HG03432 (cell line): ENCODE measurements around the gene MGAT4B.
"Not testable (repeated sequence)": the region's sequence is repeated elsewhere in the genome, so short reads cannot be mapped to it uniquely, and the experiment has no call there.

Experiments used
- ATAC-seq: cut with Tn5 transposase; IDR thresholded peaks from one replicate; pipeline ENCODE4 v1.9.1; 2021; ENCODE audit warnings: mild to moderate bottlenecking, moderate library complexity; ENCODE audit not compliant: unreplicated experiment

The MGAT4B gene

DNA sequence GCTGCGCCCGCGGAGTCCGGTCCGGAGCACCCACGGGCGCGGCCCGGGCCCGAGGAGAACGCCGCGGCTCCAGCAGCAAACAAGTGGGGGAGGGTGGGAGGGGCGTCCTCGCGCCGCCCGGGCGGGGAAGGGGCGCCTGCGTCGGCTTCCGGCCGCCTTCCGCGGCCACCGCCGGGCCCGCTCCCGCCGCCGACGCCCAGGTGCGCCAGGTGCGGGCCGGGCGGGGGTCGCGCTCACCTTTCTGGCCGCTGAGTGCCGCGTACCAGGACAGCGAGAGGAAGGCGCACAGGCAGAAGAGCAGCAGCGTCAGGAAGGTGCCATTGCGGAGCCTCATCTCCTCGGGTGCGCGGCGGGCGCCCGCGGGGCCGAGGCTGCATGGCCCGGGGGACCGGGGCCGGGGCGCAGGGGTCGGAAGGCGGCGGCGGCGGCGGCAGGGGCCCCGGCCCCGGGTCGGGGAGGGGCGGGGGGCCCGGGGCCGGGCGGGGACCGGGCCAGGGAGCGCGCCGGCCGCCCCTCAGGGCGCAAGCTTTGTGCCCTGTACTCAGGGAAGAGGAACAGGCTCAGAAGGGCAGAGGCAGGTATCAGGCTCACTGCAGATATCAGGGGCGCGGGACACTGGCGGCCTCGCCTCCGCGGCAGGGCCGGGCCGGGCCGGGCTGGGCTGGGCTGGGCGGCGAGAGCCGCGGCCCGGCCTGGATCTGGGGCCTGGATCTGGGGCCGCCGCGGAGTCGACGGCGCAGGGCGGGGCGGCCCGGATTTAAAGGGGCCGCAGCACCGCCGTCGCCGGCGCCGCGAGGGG lies at the start of gene MGAT4B:
Gene MGAT4B (minus strand): TSS at position 617 of the 799 bp plus-strand sequence. CDS start 283 bp downstream, at position 334.
- peak; percentile 72 for ATAC-seq

DNA sequence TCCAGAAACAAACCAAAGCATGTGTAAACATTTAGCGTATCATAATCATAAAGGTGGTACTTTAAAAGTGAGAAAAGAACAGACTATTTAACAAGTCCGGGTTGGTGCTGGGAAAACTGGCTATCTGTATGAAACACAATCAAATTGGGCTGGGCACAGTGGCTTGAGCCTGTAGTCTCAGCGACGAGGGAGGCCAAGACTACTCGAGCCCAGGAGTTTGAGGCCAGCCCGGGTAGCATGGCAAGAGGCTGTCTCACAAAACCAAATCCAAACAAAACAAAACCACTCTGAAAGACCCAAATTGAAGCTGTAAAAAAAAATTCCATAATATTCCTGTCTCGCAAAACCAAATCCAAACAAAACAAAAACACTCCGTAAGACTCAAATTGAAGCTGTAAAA lies 47.7 kb upstream of the MGAT4B start:
- ATAC-seq: no peak

DNA sequence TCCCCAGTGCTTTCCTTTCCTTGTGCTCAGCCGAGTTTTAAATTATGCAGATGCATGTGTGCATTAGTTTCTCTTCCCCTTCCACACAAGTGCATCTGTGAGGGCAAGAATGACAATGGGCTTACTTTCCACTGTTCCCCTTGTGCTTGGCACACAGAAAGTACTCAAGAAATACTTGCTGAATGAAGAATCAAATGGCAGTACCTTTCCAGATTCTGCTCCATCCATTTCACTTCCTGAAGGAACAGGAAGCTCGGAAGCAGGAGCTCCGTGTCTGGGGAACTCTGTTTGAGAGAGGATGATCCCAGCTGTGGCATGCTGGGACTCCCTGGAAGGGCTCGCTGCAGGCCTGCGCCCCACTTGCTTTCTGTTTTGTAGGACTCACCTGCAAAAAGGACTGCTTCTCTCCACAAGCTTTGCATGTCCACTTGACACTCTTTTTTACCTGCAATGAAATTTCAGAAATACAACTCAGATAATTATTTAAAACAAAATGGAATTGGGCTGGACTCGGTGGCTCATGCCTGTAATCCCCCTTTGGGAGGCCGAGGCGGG lies 46.4 kb upstream of the MGAT4B start:
- peak; percentile 76 for ATAC-seq

DNA sequence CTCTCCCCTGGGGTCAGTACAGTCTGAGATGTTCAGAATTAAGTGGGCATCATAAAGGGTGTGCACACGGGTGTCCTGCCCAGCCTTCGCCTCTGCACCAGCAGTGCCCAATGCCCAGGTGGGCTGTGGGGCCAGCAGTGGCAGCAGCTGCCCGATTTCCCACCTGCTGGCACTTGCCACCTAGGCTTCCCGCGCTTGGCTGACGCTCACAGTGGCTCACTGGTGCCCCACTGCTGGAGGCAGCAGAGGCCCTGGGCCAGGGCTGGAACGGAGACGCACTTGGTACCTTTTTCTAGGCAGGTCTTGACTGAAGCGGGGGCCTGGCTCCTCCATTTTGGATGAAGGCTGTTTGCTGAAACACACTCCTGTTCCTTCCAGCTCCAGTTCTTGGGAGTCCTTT lies 35.0 kb upstream of the MGAT4B start:
- no peak for ATAC-seq

DNA sequence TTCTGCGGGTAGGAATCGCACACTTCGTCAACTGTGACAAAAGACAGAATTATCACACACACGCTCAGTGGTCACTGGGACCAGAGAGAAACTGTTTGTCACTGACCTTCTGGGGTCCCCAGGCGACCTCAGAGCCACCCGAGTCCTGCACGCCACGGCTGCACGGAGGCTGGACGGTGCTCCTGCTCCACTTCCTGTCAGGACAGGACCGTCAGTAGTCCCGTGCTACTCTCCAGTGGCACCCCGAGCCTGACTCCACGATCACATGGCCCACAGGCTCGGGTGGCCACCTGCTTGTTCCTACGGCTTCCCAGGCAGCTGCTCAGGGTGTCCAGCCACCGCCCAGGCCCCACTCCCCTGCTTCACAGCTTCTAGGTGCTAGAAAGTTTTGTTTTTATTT lies 34.1 kb upstream of the MGAT4B start:
- no peak for ATAC-seq

DNA sequence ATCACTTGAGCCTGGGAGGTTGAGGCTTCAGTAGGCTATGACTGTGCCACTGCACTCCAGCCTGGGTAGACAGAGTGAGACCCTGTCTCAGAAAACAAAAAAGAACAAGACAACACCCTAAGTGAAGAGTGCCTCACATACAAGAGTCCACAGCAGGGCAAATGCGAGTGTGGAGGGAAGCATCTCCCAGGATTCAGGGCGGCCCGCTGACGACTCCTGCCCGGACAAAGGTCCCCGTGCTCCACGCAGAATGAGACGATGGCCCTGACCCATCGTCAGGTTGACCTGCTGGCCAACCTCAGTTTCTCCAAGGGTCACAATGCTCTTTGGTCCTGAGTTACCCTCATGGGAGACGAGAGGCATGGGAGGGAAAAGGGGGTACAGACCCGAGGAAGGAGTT lies 33.7 kb upstream of the MGAT4B start:
- no peak for ATAC-seq

DNA sequence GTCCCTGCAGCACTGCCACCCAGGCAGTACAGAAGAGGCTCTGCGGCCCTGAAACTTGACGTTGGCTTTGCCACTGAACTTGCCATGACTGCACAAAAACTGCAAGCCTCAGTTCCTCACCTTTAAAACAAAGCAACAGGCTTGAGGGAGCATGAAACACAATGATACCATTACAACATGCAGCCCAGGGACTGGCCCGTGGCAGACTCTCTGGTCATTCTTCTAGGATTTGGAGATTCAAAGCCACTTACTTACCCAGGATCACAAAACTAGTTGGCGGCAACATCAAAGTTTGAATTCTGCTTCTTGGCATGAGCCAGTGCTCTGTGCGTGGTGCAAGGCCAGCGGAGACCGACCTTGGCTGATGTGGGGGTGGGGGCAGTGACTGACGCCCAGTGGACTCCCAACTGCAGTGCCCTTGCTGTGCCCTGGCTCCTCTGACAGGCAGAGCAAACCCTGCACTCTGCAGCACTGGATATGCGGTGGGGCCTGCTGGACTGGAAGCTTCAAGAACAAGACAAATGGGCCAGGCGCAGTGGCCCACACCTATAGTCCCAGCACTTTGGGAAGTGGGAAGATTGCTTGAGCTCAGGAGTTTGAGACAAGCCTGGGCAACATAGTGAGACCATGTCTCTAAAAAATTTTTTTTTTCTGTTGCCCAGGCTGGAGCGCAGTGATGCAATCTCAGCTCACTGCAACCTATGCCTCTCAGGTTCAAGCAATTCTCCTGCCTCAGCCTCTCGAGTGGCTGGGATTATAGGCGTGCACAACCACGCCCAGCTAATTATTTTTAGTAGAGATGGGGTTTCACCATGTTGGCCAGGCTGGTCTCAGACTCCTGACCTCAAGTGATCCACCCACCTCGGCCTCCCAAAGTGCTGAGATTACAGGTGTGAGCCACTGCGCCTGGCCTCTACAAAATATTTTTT lies 32.9 kb upstream of the MGAT4B start:
- ATAC-seq: no peak

DNA sequence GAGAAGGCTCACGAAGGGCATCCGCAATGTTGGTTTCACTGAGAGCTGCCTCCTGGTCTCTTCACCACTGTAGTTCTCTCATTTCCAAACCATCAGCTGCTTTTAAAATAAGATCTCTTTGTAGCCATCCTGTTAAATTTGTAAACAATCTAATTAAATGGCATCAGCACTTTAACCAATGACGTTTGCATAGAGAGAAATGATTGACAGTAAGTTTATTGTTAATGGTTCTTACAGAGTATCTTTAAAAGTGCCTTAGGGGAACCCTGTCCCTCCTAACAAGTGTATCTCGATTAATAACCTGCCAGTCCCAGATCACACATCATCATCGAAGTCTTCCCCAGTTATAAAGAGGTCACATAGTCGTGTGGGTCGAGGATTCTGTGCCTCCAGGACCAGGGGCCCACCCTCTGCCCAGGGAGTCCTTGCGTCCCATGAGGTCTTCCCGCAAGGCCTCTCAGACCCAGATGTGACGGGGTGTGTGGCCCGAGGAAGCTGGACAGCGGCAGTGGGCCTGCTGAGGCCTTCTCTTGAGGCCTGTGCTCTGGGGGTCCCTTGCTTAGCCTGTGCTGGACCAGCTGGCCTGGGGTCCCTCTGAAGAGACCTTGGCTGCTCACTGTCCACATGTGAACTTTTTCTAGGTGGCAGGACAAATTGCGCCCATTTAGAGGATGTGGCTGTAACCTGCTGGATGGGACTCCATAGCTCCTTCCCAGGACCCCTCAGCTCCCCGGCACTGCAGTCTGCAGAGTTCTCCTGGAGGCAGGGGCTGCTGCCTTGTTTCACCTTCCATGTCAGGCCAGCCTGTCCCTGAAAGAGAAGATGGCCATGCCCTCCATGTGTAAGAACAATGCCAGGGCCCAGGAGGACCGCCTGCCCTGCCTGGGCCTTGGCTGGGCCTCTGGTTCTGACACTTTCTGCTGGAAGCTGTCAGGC lies 30.7 kb upstream of the MGAT4B start:
- no peak for ATAC-seq

DNA sequence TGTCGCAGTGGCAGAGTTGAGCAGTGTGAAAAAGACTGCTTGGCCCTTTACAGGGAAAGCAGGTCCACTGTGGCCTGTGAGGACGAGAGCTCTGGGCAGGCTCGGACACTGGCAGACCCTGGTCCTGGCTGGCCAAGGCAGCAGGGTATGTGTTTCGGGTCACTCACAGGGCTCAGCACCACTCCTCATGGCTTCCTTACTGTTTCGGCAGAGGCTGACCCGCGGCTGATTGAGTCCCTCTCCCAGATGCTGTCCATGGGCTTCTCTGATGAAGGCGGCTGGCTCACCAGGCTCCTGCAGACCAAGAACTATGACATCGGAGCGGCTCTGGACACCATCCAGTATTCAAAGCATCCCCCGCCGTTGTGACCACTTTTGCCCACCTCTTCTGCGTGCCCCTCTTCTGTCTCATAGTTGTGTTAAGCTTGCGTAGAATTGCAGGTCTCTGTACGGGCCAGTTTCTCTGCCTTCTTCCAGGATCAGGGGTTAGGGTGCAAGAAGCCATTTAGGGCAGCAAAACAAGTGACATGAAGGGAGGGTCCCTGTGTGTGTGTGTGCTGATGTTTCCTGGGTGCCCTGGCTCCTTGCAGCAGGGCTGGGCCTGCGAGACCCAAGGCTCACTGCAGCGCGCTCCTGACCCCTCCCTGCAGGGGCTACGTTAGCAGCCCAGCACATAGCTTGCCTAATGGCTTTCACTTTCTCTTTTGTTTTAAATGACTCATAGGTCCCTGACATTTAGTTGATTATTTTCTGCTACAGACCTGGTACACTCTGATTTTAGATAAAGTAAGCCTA lies 29.8 kb upstream of the MGAT4B start:
- peak; percentile 66 for ATAC-seq

DNA sequence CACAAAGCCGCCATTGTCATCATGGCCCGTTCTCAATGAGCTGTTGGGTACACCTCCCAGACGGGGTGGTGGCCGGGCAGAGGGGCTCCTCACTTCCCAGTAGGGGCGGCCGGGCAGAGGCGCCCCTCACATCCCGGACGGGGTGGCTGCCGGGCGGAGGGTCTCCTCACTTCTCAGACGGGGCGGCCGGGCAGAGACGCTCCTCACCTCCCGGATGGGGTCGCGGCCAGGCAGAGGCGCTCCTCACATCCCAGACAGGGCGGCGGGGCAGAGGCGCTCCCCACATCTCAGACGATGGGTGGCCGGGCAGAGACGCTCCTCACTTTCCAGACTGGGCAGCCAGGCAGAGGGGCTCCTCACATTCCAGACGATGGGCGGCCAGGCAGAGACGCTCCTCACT lies 28.2 kb upstream of the MGAT4B start:
- ATAC-seq: not testable (repeated sequence)

DNA sequence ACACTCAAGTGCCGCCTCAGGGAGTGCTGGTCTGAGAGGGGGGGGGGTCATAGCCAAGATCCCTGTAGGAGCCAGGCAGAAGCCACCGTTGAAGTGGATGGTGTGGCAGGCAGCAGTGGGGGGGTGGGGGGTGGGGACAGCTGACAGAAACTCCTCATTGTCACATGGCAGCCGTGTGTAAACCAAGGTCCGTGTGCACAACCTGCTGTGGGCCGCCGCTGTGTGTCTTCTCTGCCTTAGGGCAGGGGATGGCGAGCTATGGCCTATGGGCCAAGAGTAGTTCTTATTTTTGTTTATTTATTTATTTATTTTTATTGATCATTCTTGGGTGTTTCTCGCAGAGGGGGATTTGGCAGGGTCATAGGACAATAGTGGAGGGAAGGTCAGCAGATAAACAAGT lies 27.5 kb upstream of the MGAT4B start:
- no peak for ATAC-seq

DNA sequence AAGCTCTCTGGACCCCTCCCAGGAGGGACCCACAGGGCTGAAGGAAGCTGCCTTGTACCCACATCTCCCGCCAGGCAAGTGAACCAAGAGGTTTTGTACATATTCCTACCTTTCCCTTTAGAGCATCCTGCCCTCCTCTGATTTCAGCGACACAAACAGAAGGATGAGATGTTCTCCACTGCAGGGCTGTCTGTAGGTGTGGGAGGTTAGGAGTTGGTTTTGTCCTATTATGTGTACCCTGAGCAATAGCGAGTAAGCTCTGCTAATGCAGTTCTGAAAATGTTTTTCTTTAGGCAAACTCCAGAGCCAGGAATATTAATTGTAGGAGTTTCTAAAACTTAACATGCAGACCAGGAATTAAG lies 27.0 kb upstream of the MGAT4B start:
- ATAC-seq: no peak

DNA sequence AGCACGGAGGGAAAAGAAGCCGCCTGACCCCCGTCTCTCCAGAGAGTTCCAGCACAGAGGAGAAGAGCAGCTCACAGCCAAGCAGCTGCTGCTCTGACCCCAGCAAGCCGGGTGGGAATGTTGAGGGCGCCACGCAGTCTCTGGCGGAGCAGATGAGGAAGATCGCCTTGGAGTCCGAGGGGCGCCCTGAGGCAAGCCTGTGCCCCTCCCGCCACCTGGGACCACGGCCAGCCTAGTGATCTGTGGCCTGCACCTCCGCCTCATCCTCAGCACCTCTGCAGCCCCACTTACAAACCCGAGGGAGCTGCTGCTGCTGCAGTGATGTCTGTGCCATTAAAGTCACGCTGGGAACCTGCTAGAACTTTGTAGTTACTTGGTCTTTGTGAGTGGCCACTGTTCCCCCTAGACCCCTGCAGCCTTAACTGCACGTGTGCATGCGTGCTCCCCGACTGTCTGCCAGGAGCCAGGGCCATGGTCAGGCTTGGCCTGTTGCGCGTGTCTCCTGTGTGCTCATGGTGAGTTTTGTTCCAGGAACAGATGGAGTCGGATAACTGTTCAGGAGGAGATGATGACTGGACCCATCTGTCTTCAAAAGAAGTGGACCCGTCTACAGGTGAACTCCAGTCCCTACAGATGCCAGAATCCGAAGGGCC lies 26.5 kb upstream of the MGAT4B start:
- ATAC-seq: no peak

DNA sequence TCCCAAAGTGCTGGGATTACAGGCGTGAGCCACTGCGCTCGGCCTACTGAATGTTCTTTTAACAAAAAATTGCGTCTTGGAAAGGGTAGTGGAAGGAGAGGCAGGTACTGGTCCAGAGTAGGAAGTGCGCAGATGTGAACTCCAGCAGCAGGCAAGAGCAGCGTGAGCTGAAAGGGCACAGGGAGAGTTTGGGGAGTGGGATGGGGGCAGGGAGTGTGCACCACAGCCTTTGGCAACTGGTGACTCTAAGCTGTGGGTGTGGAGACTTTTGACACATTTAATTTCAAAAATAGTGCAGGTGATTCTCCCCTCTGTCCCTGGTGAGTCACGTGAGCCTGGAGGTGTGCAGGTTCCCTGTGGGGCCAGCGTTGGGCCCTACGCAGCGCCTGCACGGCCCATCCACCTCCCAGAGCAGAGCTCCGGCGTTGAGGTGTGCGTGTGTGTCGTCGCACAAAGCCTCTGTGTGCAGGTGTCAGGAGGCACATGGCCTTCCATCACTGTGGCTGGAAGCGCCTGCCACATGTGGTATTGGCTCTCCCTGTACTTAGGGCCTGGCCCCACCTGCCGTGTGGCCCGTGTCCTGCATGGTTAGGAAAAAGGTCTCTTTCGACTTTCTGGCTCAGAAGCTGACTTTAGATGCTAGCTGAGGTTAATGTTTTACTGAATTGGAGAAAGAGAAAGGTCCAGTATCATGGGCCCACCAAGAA lies 25.5 kb upstream of the MGAT4B start:
- ATAC-seq: no peak

DNA sequence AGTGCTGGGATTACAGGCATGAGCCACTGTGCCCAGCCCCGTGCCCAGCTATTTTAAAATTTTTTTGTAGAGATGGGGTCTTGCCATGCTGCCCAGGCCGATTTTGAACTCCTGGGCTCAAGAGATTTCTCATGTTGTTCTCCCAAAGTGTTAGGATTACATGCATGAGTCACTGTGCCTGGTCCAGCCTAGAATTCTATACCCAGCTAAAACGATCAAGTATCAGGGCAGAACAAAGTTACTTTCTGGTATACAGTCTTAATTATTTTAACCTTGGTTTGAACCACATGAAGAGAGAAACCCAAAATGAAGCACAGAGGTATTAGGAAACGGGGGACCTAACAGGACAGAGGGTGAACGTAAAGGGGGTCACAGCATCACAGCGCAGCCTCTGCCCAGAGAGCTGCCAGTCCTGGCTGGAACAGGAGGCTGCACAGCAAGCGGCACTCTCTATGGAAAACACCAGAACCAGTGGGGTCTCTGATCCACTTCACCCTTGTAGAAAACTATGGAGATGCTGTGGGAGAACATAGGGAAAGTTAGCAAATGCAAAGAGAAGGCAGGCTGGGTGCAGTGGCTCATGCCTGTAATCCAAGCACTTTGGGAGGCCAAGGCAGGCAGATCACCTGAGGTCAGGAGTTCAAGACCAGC lies 24.3 kb upstream of the MGAT4B start:
- no peak for ATAC-seq

DNA sequence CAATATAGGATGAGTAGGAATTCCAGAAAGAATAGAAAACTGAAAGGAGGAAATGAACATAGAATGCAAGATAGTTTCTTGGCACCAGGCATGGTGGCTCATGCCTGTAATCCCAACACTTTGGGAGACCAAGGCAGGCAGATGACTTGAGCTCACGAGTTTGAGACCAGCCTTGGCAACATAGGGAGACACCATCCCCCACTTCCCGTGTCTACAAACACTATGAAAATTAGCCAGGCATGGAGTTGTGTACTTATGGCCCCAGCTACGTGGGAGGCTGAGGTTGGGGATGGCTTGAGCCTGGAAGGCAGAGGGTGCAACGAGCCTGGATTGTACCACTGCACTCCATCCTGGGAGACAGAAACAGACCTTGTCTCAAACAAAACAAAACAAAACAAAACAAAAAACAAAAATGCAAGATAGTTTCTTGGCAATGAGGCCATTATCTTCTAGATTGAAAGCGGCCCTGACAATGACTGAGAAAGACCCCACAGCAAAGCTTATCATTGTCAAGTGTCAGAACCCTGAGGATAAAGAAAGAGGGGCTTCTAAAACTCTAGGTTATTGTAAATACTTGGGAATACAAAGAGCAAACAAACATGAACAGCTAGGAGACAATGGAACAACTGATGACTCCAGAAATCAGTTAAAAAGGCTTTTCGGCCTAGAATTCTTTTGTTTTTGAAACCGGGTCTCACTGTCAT lies 23.2 kb upstream of the MGAT4B start:
- no peak for ATAC-seq

DNA sequence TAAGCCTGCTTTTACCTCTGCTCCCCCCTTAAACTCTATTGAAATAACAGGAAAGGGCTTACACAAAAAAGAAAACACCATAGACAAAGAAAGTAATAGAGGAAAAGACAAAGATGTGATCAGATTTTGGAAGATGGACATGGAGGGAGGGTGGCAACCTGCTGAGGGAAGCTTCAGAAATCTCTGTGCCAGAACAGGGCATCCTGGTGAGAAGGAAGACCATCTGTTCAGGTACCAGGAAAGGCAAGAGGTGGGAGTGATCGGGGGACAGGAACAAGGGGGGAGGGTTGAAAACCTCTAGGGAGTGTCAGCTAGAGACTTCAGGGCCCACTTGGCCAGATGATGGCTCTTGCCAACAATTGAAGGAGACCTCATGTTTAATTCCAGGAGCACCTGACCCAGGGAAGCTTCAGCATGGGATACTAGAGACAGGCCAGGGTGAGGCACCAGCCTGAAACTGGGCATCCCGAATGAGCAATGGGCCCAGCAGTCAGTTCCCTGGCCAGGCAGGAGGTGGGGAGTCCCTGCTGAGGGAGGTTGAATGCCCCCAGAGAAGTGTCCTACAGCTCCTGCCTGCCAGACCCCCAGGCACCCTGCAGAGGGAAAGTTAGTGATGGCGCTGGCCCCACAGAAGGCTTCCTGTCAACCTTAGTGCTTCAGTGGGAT lies 22.2 kb upstream of the MGAT4B start:
- no peak for ATAC-seq
